HG03575 (cell line): Measurements from ENCODE around the gene PLN.

Source experiments
- ATAC-seq: cut with Tn5 transposase; IDR thresholded peaks from one replicate; pipeline ENCODE4 v1.9.1; 2021; ENCODE audit not compliant: unreplicated experiment, insufficient number of reproducible peaks, low FRiP score; ENCODE audit errors: extremely low read depth

PLN gene

GRCh38 chr6:118606268-118606667 lies 58.2 kb downstream of the PLN start:
- no peak for ATAC-seq

- no peak for ATAC-seq
These were observed 58.8 kb downstream of the PLN start for GRCh38 chr6:118606858-118607257.
